Thoracic aorta (tissue), 2 donors: ENCODE measurements around the gene ADAMTS12. TPM values are rescaled to one million over a fixed set of nuclear protein-coding genes. Genes with fewer than 3 reads are reported as not detected.

Experiments
- ATAC-seq: fragments of 150-250 bp; one replicate; pipeline ENCODE4 v1.8.0; 2017; ENCODE audit warnings: low read depth; ENCODE audit not compliant: insufficient number of reproducible peaks, low FRiP score
- DNase-seq: peaks from one replicate; pipeline ENCODE4 v3.0.0-alpha.2; 2020; ENCODE audit warnings: low spot score
- H3K27ac ChIP-seq, 2 donors: fragments of 200-600 bp; sonication (generic); 1 replicate in 1 of 2; 2 replicates in 1 of 2; pipeline ENCODE4 v1.5.1; 2016; ENCODE audit warnings: mild to moderate bottlenecking in 2 of 2, moderate library complexity in 2 of 2
- H3K27me3 ChIP-seq: fragments of 200-600 bp; sonication (generic); replicated peaks from 2 replicates; pipeline ENCODE4 v1.6.0; 2016; ENCODE audit warnings: mild to moderate bottlenecking; ENCODE audit not compliant: insufficient read depth
- H3K36me3 ChIP-seq: fragments of 200-600 bp; sonication (generic); one replicate; pipeline ENCODE4 v1.5.1; 2016
- H3K4me1 ChIP-seq, 2 donors: fragments of 200-600 bp; sonication (generic); 1 replicate in 1 of 2; 2 replicates in 1 of 2; pipeline versions ENCODE4 v1.5.1 to v1.6.0; 2016; ENCODE audit warnings: low read depth in 2 of 2, mild to moderate bottlenecking in 1 of 2; ENCODE audit not compliant: control insufficient read depth in 1 of 2
- H3K4me3 ChIP-seq: fragments of 200-600 bp; sonication (generic); 2 replicates; pipeline ENCODE4 v1.5.1; 2016; ENCODE audit warnings: mild to moderate bottlenecking
- H3K9me3 ChIP-seq: fragments of 200-600 bp; sonication (generic); 2 replicates; pipeline ENCODE4 v1.5.1; 2016
- total RNA-seq, 2 donors: library from RNA; depleted of rRNA; stranded (reverse); fragments of >200 nt; gene quantifications; one replicate each; pipeline versions ENCODE4 v1.1.0 to v1.2.3, GENCODE V29; 2016
- TF ChIP-seq, protein P1 (sequence below): fragments of 200-600 bp; sonication (generic); IDR thresholded peaks from one replicate; pipeline ENCODE4 v1.5.1; 2019; ENCODE audit warnings: antibody characterized with exemption

The ADAMTS12 gene
- total RNA-seq, 2 donors from 2014 or later, result 7.3 to 8.0 TPM

DNA sequence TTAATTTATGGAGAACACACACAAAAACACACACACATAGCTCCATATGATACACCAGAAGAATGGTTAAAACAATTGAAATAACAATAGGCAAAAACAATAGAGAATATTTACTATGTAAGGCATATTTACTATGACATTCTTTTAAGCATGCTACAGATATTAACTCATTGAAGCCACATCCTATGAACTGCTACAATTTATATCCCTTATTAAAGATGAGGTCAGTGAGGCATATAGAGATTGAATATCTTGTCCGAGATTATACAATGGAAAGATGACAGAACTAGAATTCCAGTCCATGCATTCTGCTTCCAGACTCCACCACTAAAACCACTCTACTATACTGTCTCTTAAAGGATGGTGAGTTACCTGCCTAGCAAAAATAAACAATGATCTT, 60.7 kb downstream of the ADAMTS12 start:
- DNase-seq (no peak), ATAC-seq (no peak)
- Histone ChIP-seq H3K9me3 (no peaks in the 10 kb centered on the region), H3K4me3 (no peak overlapping the region), H3K27ac (no peak overlapping the region), H3K36me3 (no peaks in the 10 kb centered on the region), H3K4me1 (peaks cover 0 to 4% of the 10 kb centered on the region in 2 donors), H3K27me3 (no peaks in the 10 kb centered on the region)
- TF ChIP-seq, protein P1, sequence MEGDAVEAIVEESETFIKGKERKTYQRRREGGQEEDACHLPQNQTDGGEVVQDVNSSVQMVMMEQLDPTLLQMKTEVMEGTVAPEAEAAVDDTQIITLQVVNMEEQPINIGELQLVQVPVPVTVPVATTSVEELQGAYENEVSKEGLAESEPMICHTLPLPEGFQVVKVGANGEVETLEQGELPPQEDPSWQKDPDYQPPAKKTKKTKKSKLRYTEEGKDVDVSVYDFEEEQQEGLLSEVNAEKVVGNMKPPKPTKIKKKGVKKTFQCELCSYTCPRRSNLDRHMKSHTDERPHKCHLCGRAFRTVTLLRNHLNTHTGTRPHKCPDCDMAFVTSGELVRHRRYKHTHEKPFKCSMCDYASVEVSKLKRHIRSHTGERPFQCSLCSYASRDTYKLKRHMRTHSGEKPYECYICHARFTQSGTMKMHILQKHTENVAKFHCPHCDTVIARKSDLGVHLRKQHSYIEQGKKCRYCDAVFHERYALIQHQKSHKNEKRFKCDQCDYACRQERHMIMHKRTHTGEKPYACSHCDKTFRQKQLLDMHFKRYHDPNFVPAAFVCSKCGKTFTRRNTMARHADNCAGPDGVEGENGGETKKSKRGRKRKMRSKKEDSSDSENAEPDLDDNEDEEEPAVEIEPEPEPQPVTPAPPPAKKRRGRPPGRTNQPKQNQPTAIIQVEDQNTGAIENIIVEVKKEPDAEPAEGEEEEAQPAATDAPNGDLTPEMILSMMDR, result no peak

DNA sequence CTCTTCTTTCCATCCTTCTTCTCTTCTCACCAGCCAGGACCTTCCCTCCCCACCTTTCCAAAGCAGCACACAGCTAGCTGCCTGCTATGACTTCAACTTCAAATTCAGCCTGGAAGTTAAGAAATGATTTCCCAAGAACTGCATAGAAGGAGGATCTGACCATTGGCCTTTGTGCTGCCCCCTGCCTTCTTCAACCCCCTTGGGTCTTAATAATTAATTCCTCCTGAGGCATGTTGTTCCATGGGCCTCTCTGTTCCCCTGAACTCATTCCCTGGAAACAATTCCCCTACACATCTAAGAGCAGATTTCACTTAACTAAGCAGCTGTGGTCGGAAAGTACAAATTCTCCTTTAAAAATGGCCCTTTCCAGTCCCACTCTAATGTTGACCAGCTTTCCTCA, 62.4 kb downstream of the ADAMTS12 start:
- H3K27me3 ChIP-seq, result no peaks in the 10 kb centered on the region

DNA sequence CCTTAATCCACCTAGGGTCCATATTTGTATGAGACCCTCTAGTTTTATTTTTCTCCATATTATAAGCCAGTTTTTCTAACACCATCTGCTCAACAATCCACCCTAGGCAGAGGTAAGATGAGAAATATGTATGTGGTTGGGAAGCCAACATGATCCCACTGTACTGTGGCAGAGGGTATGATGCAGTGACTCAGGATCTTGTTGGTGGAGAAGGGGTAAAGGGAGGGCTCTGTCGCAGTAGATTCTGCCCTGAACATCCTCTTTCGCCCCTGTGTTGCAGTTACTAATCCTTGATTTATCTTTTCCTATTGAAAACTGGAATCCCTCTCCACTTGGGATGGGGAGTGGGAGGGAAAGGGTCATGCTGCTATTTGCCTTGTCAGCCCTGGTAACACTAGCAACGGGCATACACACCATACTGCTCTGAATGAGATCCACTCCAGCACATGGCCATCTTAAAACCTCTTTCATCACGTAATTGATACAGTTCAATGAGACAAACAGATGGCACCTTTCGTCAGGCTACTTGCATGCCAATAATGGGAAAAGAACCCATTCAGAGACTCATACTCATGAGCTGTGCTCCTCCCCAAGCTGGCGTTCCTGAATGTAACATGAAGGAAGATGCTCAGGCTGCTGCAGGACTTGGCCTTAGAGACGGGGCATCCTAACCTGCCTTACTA, 63.0 kb downstream of the ADAMTS12 start:
- Histone ChIP-seq H3K9me3 (no peaks in the 10 kb centered on the region), H3K4me3 (no peak overlapping the region), H3K4me1 (peaks cover 0 to 4% of the 10 kb centered on the region in 2 donors), H3K27ac (no peak overlapping the region), H3K36me3 (no peaks in the 10 kb centered on the region), H3K27me3 (no peaks in the 10 kb centered on the region)
- TF ChIP-seq, protein P1, result no peak
- ATAC-seq (no peak), DNase-seq (no peak)

More for the DNA sequence above, 62.4 kb downstream of the ADAMTS12 start:
- no peaks in the 10 kb centered on the region for H3K36me3 ChIP-seq
- no peaks in the 10 kb centered on the region for H3K9me3 ChIP-seq
- no peak overlapping the region for H3K4me3 ChIP-seq
- DNase-seq (no peak), ATAC-seq (no peak)
- TF ChIP-seq, protein P1, result no peak
- no peak overlapping the region for H3K27ac ChIP-seq
- peaks cover 0 to 4% of the 10 kb centered on the region in 2 donors for H3K4me1 ChIP-seq

DNA sequence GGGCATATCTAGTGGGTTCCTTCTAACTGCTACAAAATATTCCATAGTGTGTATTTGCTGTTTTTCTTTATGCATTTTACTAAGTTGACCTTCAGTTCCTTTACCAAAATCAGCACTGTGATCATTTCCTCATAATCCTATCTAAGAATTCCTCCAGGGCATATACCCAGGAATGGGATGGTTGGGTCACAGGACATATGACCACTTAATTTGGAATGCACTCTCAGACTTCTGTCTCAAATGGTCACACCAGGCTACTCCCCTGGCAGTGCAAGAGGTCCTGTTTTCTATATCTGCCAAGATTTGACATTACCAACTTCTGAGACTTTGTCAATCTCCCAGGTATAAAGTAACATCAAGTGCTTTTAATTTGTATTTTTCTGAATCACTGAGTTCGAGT, 63.9 kb downstream of the ADAMTS12 start:
- Histone ChIP-seq H3K36me3 (no peaks in the 10 kb centered on the region), H3K4me1 (peaks cover 0 to 4% of the 10 kb centered on the region in 2 donors), H3K4me3 (no peak overlapping the region), H3K27me3 (no peaks in the 10 kb centered on the region), H3K27ac (no peak overlapping the region), H3K9me3 (no peaks in the 10 kb centered on the region)
- TF ChIP-seq, protein P1, result no peak
- DNase-seq, result no peak
- no peak for ATAC-seq

DNA sequence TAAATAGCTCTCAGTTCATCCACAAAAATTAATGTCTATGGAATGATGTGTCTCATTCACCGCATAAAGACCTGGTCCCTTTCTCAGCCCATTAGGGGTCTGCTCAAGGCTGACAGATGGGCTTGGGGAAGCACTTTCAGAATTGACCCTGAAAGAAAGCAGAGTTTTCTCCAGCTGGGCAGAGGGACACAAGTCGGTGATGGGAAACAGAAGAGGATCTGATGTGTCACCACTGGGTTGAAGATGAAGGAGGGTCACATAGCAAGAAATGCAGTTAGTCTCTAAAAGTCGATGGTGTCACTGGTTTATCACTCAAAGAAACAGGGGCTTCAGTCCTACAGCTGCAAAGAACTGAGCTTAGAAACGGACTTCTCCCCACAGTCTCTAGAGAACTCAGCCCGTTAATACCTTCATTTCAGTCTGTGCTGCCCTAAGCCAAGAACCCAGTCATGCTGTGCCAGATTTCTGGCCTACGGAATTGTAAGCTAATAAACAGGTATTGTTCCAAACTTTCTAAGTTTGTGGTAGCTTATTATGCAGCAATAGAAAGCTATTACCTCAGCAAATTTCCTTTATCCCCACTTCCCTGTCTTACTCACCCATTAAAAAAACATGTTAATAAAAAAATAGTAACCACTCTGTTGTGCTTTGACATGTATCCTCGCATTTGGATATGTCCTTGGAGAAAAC, 64.6 kb downstream of the ADAMTS12 start:
- peaks cover 0 to 4% of the 10 kb centered on the region in 2 donors for H3K4me1 ChIP-seq
- no peaks in the 10 kb centered on the region for H3K27me3 ChIP-seq
- no peak overlapping the region for H3K4me3 ChIP-seq
- H3K9me3 ChIP-seq, result no peaks in the 10 kb centered on the region
- ATAC-seq, result no peak
- TF ChIP-seq, protein P1, result no peak
- no peak for DNase-seq
- no peak overlapping the region for H3K27ac ChIP-seq
- no peaks in the 10 kb centered on the region for H3K36me3 ChIP-seq
